ENCODE measurements around the gene TJAP1. TPM values are rescaled to one million over a fixed set of nuclear protein-coding genes. Genes with fewer than 3 reads are reported as not detected.

Gene TJAP1
- polyA plus RNA-seq, 1 donor from 2014 or later: 11.4 TPM

GRCh38 chr6:43451939-43452338, 25.4 kb upstream of the TJAP1 start:
- Histone ChIP-seq H3K79me2 (replicated peaks; ENCODE audit: insufficient read depth, low read length) (no peaks in the 10 kb centered on the region), H3K4me3 (ENCODE audit: low read length) (no peak overlapping the region), H3K36me3 (ENCODE audit: insufficient read depth, low read length) (no peaks in the 10 kb centered on the region), H4K20me1 (ENCODE audit: insufficient read depth) (no peaks in the 10 kb centered on the region), H3K27ac (ENCODE audit: low read length) (no peak overlapping the region), H3K9ac (ENCODE audit: low read length) (no peak overlapping the region), H3K4me2 (ENCODE audit: low read length) (no peak overlapping the region), H2AFZ (ENCODE audit: low read depth, low read length) (no peak overlapping the region), H3K9me3 (ENCODE audit: low read length) (no peaks in the 10 kb centered on the region), H3K27me3 (ENCODE audit: insufficient read depth, low read depth, low read length) (no peaks in the 10 kb centered on the region), H3F3A (ENCODE audit: insufficient read depth, low read length, poor library complexity, severe bottlenecking) (no peaks in the 10 kb centered on the region), H3K9me2 (ENCODE audit: insufficient read depth, low read length) (no peaks in the 10 kb centered on the region)
- TF ChIP-seq TAF1 (IDR thresholded peaks at IDR 0.05; ENCODE audit: low read depth) (no peak), RAD21 (conservative IDR thresholded peaks at IDR 0.05) (no peak), SMC3 (conservative IDR thresholded peaks at IDR 0.05; ENCODE audit: poor library complexity) (no peak), REST (IDR thresholded peaks at IDR 0.05; ENCODE audit: borderline replicate concordance) (no peak), POLR2AphosphoS5 (IDR thresholded peaks at IDR 0.05) (no peak), MXI1 (conservative IDR thresholded peaks at IDR 0.05; ENCODE audit: poor library complexity, severe bottlenecking) (no peak), EZH2 (IDR thresholded peaks at IDR 0.05; ENCODE audit: borderline replicate concordance, insufficient read depth, low read length, poor library complexity, severe bottlenecking) (no peak), CTCF (IDR thresholded peaks at IDR 0.05; ENCODE audit: poor library complexity, severe bottlenecking) (no peak), EP300 (conservative IDR thresholded peaks at IDR 0.05; ENCODE audit: poor library complexity, severe bottlenecking) (no peak)

GRCh38 chr6:43452896-43453295, 24.5 kb upstream of the TJAP1 start:
- H3K9ac ChIP-seq (ENCODE audit: low read length): no peak overlapping the region
- H3K4me2 ChIP-seq (ENCODE audit: low read length): no peak overlapping the region
- H3K9me3 ChIP-seq (ENCODE audit: low read length): no peaks in the 10 kb centered on the region
- no peaks in the 10 kb centered on the region for H3K27me3 ChIP-seq (ENCODE audit: insufficient read depth, low read depth, low read length)
- H3F3A ChIP-seq (ENCODE audit: insufficient read depth, low read length, poor library complexity, severe bottlenecking): no peaks in the 10 kb centered on the region
- H2AFZ ChIP-seq (ENCODE audit: low read depth, low read length): no peak overlapping the region
- no peaks in the 10 kb centered on the region for H3K79me2 ChIP-seq (replicated peaks; ENCODE audit: insufficient read depth, low read length)
- no peak overlapping the region for H3K4me3 ChIP-seq (ENCODE audit: low read length)
- no peaks in the 10 kb centered on the region for H3K9me2 ChIP-seq (ENCODE audit: insufficient read depth, low read length)
- H4K20me1 ChIP-seq (ENCODE audit: insufficient read depth): no peaks in the 10 kb centered on the region
- no peak overlapping the region for H3K27ac ChIP-seq (ENCODE audit: low read length)
- H3K36me3 ChIP-seq (ENCODE audit: insufficient read depth, low read length): no peaks in the 10 kb centered on the region
- TF ChIP-seq EZH2 (IDR thresholded peaks at IDR 0.05; ENCODE audit: borderline replicate concordance, insufficient read depth, low read length, poor library complexity, severe bottlenecking) (no peak), RAD21 (conservative IDR thresholded peaks at IDR 0.05) (no peak), CTCF (IDR thresholded peaks at IDR 0.05; ENCODE audit: poor library complexity, severe bottlenecking) (no peak), REST (IDR thresholded peaks at IDR 0.05; ENCODE audit: borderline replicate concordance) (no peak)
